CD8-positive, alpha-beta memory T cell (primary cell): ENCODE measurements around the gene SOX9. TPM values are rescaled to one million over a fixed set of nuclear protein-coding genes. Genes with fewer than 3 reads are reported as not detected.

Experiments used
- CTCF ChIA-PET: fragments of 350-600 bp; sonication (Branson Sonifier 250); formaldehyde crosslinking; loops from one replicate; lab custom pipeline; 2021; ENCODE audit warnings: antibody characterized with exemption; lab: Charles Lee
- POLR2A ChIA-PET: fragments of 350-600 bp; sonication (Branson Sonifier 250); formaldehyde crosslinking; loops from one replicate; lab custom pipeline; 2021; ENCODE audit warnings: antibody characterized with exemption; lab: Charles Lee
- DNase-seq, 5 donors: peaks; one replicate each; pipeline versions ENCODE4 v3.0.0 to v3.0.0-alpha.2; 2020 to 2022; ENCODE audit warnings: mixed read lengths in 1 of 5
- H3K27ac ChIP-seq: one replicate; pipeline ENCODE4 v1.7.0; 2013; ENCODE audit warnings: low read depth, mild to moderate bottlenecking, low read length, moderate library complexity
- H3K27me3 ChIP-seq: 2 replicates; pipeline ENCODE4 v1.7.0; 2013; ENCODE audit warnings: low read length, mild to moderate bottlenecking; ENCODE audit not compliant: insufficient read depth, poor library complexity, severe bottlenecking
- H3K36me3 ChIP-seq: 2 replicates; pipeline ENCODE4 v1.7.0; 2013; ENCODE audit warnings: mild to moderate bottlenecking, low read length, moderate library complexity; ENCODE audit not compliant: insufficient read depth
- H3K4me1 ChIP-seq: 2 replicates; pipeline ENCODE4 v1.7.0; 2013; ENCODE audit warnings: mild to moderate bottlenecking, low read length, moderate library complexity; ENCODE audit not compliant: insufficient read depth
- H3K4me3 ChIP-seq: 2 replicates; pipeline ENCODE4 v1.7.0; 2013; ENCODE audit warnings: mild to moderate bottlenecking, low read length
- H3K9me3 ChIP-seq: 2 replicates; pipeline ENCODE4 v1.7.0; 2013; ENCODE audit warnings: mild to moderate bottlenecking, low read length
- H3K27ac Mint-ChIP-seq, 8 donors: one replicate each; pipeline ENCODE4 v1.8.0; 2020 to 2021; ENCODE audit warnings: mixed read lengths in 8 of 8, mild to moderate bottlenecking in 6 of 8, inconsistent platforms in 3 of 8, moderate library complexity in 3 of 8
- H3K27me3 Mint-ChIP-seq, 2 donors: one replicate each; pipeline ENCODE4 v1.8.0; 2020 to 2021; ENCODE audit warnings: mixed read lengths in 2 of 2, mild to moderate bottlenecking in 1 of 2, moderate library complexity in 1 of 2
- H3K36me3 Mint-ChIP-seq, 3 donors: one replicate each; pipeline ENCODE4 v1.8.0; 2020 to 2021; ENCODE audit warnings: mixed read lengths in 3 of 3, inconsistent platforms in 1 of 3, mild to moderate bottlenecking in 1 of 3
- H3K4me1 Mint-ChIP-seq, 3 donors: one replicate each; pipeline ENCODE4 v1.8.0; 2020 to 2021; ENCODE audit warnings: mixed read lengths in 3 of 3, inconsistent platforms in 1 of 3, mild to moderate bottlenecking in 1 of 3
- H3K4me3 Mint-ChIP-seq, 7 donors: one replicate each; pipeline ENCODE4 v1.8.0; 2020 to 2021; ENCODE audit warnings: mixed read lengths in 7 of 7, mild to moderate bottlenecking in 6 of 7, moderate library complexity in 4 of 7, inconsistent platforms in 2 of 7
- H3K9me3 Mint-ChIP-seq, 5 donors: one replicate each; pipeline ENCODE4 v1.8.0; 2020 to 2022; ENCODE audit warnings: mixed read lengths in 5 of 5, mild to moderate bottlenecking in 3 of 5, moderate library complexity in 2 of 5, inconsistent platforms in 1 of 5
- polyA plus RNA-seq: library from polyadenylated mRNA; unstranded; fragments of 300-500 nt; fragmentation: Illumina TruSeq; gene quantifications from one replicate; pipeline ENCODE4 v1.2.3, GENCODE V29; 2021
- total RNA-seq, 2 experiments: library from RNA; stranded (reverse); gene quantifications; one replicate each; pipeline ENCODE4 v1.2.3, GENCODE V29; 2021

Gene SOX9
- total and polyA plus RNA-seq, 3 experiments from 2014 or later = not detected

GRCh38 chr17:72125226-72125651, 4.4 kb downstream of the SOX9 start:
- H3K27me3 ChIP-seq = no peaks in the 10 kb centered on the region
- Mint-ChIP-seq H3K4me3 (no peak overlapping the region), H3K9me3 (peaks cover 0 to 11% (median 5%) of the 10 kb centered on the region in 5 donors), H3K27ac (no peak overlapping the region), H3K4me1 (peaks cover 2 to 5% (median 4%) of the 10 kb centered on the region in 3 donors), H3K36me3 (no peaks in the 10 kb centered on the region), H3K27me3 (peaks cover 24 to 42% of the 10 kb centered on the region in 2 donors)
- no peaks in the 10 kb centered on the region for H3K36me3 ChIP-seq
- no peak for DNase-seq
- no peaks in the 10 kb centered on the region for H3K9me3 ChIP-seq
- H3K27ac ChIP-seq = no peak overlapping the region
- POLR2A ChIA-PET = no interaction called here
- no peak overlapping the region for H3K4me3 ChIP-seq
- CTCF ChIA-PET = no interaction called here
- no peaks in the 10 kb centered on the region for H3K4me1 ChIP-seq

GRCh38 chr17:72125742-72126141, 4.9 kb downstream of the SOX9 start:
- Mint-ChIP-seq H3K9me3 (peaks cover 0 to 8% (median 4%) of the 10 kb centered on the region in 5 donors), H3K36me3 (no peaks in the 10 kb centered on the region), H3K4me1 (peaks cover 2 to 5% (median 4%) of the 10 kb centered on the region in 3 donors), H3K27me3 (peaks cover 22 to 38% of the 10 kb centered on the region in 2 donors), H3K27ac (no peak overlapping the region), H3K4me3 (no peak overlapping the region)
- Histone ChIP-seq H3K9me3 (no peaks in the 10 kb centered on the region), H3K27ac (no peak overlapping the region), H3K4me3 (no peak overlapping the region), H3K4me1 (no peaks in the 10 kb centered on the region), H3K36me3 (no peaks in the 10 kb centered on the region), H3K27me3 (no peaks in the 10 kb centered on the region)
- ChIA-PET POLR2A (no interaction called here), CTCF (no interaction called here)
- DNase-seq = no peak

GRCh38 chr17:72126575-72127486, 6.0 kb downstream of the SOX9 start:
- H3K27ac Mint-ChIP-seq = no peak overlapping the region
- DNase-seq = no peak
- no peaks in the 10 kb centered on the region for H3K9me3 ChIP-seq
- H3K27me3 Mint-ChIP-seq = peaks cover 22 to 33% of the 10 kb centered on the region in 2 donors
- H3K4me3 ChIP-seq = no peak overlapping the region
- H3K27ac ChIP-seq = no peak overlapping the region
- H3K36me3 Mint-ChIP-seq = no peaks in the 10 kb centered on the region
- no peaks in the 10 kb centered on the region for H3K36me3 ChIP-seq
- H3K4me3 Mint-ChIP-seq = no peak overlapping the region
- POLR2A ChIA-PET = no interaction called here
- no peaks in the 10 kb centered on the region for H3K27me3 ChIP-seq
- H3K4me1 Mint-ChIP-seq = peaks cover 2 to 5% (median 4%) of the 10 kb centered on the region in 3 donors
- CTCF ChIA-PET = no interaction called here
- H3K9me3 Mint-ChIP-seq = peaks cover 0 to 8% (median 4%) of the 10 kb centered on the region in 5 donors
- H3K4me1 ChIP-seq = no peaks in the 10 kb centered on the region

GRCh38 chr17:72128039-72128438, 7.2 kb downstream of the SOX9 start:
- CTCF ChIA-PET = no interaction called here
- Mint-ChIP-seq H3K4me1 (peaks cover 0 to 2% (median 1%) of the 10 kb centered on the region in 3 donors), H3K36me3 (no peaks in the 10 kb centered on the region), H3K9me3 (peaks cover 0 to 7% (median 4%) of the 10 kb centered on the region in 5 donors), H3K27me3 (peaks cover 15 to 27% of the 10 kb centered on the region in 2 donors), H3K4me3 (no peak overlapping the region), H3K27ac (no peak overlapping the region)
- no peaks in the 10 kb centered on the region for H3K9me3 ChIP-seq
- no peaks in the 10 kb centered on the region for H3K36me3 ChIP-seq
- H3K4me3 ChIP-seq = no peak overlapping the region
- POLR2A ChIA-PET = interaction anchor here (0.6 kb wide), 1 partner anchor 20 kb away, joined by 7 read pairs; no protein-coding TSS in a partner anchor
- DNase-seq = no peak
- no peaks in the 10 kb centered on the region for H3K4me1 ChIP-seq
- no peaks in the 10 kb centered on the region for H3K27me3 ChIP-seq
- H3K27ac ChIP-seq = no peak overlapping the region

- Histone ChIP-seq H3K9me3 (no peaks in the 10 kb centered on the region), H3K27me3 (no peaks in the 10 kb centered on the region), H3K4me1 (no peaks in the 10 kb centered on the region), H3K4me3 (no peak overlapping the region), H3K27ac (no peak overlapping the region), H3K36me3 (no peaks in the 10 kb centered on the region)
- Mint-ChIP-seq H3K9me3 (peaks cover 4 to 10% (median 5%) of the 10 kb centered on the region in 5 donors), H3K27me3 (peaks cover 0 to 8% of the 10 kb centered on the region in 2 donors), H3K36me3 (no peaks in the 10 kb centered on the region), H3K4me3 (no peak overlapping the region), H3K4me1 (no peaks in the 10 kb centered on the region), H3K27ac (no peak overlapping the region)
- CTCF ChIA-PET = no interaction called here
- no peak for DNase-seq
- POLR2A ChIA-PET = no interaction called here
Measured at GRCh38 chr17:72134608-72135394, 14.0 kb downstream of the SOX9 start.

GRCh38 chr17:72135546-72136325, 14.9 kb downstream of the SOX9 start:
- ChIA-PET CTCF (no interaction called here), POLR2A (no interaction called here)

GRCh38 chr17:72136692-72137091, 15.9 kb downstream of the SOX9 start:
- H3K36me3 Mint-ChIP-seq = no peaks in the 10 kb centered on the region
- DNase-seq = no peak
- POLR2A ChIA-PET = no interaction called here
- H3K27ac ChIP-seq = no peak overlapping the region
- H3K27ac Mint-ChIP-seq = no peak overlapping the region
- no peaks in the 10 kb centered on the region for H3K4me1 ChIP-seq
- H3K36me3 ChIP-seq = no peaks in the 10 kb centered on the region
- H3K4me3 ChIP-seq = no peak overlapping the region
- H3K9me3 Mint-ChIP-seq = peaks cover 4 to 12% (median 5%) of the 10 kb centered on the region in 5 donors
- CTCF ChIA-PET = no interaction called here
- H3K4me1 Mint-ChIP-seq = no peaks in the 10 kb centered on the region
- H3K27me3 Mint-ChIP-seq = peaks cover 1 to 8% of the 10 kb centered on the region in 2 donors
- H3K27me3 ChIP-seq = no peaks in the 10 kb centered on the region
- no peaks in the 10 kb centered on the region for H3K9me3 ChIP-seq
- H3K4me3 Mint-ChIP-seq = no peak overlapping the region

More at GRCh38 chr17:72135546-72136325, 14.9 kb downstream of the SOX9 start:
- no peak for DNase-seq
- Mint-ChIP-seq H3K27ac (no peak overlapping the region), H3K27me3 (peaks cover 1 to 8% of the 10 kb centered on the region in 2 donors), H3K36me3 (no peaks in the 10 kb centered on the region), H3K9me3 (peaks cover 4 to 12% (median 5%) of the 10 kb centered on the region in 5 donors), H3K4me3 (no peak overlapping the region), H3K4me1 (no peaks in the 10 kb centered on the region)
- no peak overlapping the region for H3K27ac ChIP-seq
- H3K4me3 ChIP-seq = no peak overlapping the region
- H3K27me3 ChIP-seq = no peaks in the 10 kb centered on the region
- H3K36me3 ChIP-seq = no peaks in the 10 kb centered on the region
- no peaks in the 10 kb centered on the region for H3K4me1 ChIP-seq
- H3K9me3 ChIP-seq = no peaks in the 10 kb centered on the region
